Astrocyte of the cerebellum (primary cell): ENCODE measurements around the gene USP10.

ENCODE experiments used
- DNase-seq: peaks from one replicate; pipeline ENCODE4 v3.0.0-alpha.2; 2011; ENCODE audit warnings: low read depth
- H3K4me3 ChIP-seq: 2 replicates; pipeline ENCODE4 v1.5.1; 2011; ENCODE audit warnings: mild to moderate bottlenecking, low read depth, low read length, moderate library complexity
- in situ Hi-C: cut with HindIII; loops from 2 replicates; pipeline ENCODE4 v1.10.0; 2017; ENCODE audit warnings: low sequenced_read_pairs
- TF ChIP-seq, protein P1 (sequence below): IDR thresholded peaks from 2 replicates; pipeline ENCODE4 v1.5.1; 2012; ENCODE audit warnings: low read length, low read depth, moderate library complexity, mild to moderate bottlenecking; ENCODE audit errors: missing control alignments

The USP10 gene

DNA sequence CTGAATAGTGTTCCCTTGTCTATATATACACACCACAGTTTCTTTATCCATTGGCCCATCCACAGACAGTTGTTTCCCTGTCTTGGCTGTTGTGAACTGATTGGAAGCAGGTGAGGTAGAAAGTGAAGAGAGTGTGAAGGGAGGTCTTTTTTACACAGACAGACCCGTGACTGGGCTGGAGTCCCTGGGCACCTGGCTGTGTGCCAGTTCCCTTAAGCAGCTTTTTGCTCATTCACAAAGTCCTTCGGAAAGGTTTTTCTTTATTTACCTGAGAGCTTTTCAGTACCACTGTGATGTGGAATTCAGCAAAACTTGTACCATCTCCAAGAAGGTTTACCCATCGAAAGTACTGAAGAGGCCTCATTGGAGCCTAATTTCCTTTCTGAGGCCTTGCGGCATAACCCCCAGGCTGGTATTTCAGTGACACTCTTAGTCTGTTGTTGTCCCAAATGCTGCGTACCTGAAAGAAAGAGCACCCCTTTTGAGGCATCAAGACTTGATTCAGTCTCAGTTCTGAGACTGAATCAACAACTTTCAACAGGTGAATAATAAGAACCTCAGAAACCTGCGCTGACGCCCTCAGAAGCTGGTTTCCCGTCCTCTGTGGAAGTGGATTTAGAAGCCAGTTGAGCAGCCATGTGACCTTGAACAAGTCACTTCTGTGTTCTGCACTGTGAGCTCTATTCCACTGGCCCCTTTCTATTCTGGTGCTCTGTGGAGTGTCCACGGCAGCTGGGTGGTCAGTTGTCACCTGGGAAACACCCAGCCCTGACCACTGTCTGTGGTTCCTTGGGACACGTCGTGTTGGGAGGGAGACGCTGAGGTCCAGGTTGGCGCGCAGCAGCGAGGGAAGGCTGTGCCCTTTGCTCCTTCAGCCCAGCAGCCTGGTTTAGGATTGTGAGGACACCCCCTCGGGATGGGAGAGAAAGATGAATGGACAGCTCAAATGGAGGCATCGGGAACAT is 66.1 kb downstream of the USP10 start:
- H3K4me3 ChIP-seq, result no peak overlapping the region
- in situ Hi-C loops, result no loop called here
- no peak for DNase-seq
- TF ChIP-seq, protein P1, sequence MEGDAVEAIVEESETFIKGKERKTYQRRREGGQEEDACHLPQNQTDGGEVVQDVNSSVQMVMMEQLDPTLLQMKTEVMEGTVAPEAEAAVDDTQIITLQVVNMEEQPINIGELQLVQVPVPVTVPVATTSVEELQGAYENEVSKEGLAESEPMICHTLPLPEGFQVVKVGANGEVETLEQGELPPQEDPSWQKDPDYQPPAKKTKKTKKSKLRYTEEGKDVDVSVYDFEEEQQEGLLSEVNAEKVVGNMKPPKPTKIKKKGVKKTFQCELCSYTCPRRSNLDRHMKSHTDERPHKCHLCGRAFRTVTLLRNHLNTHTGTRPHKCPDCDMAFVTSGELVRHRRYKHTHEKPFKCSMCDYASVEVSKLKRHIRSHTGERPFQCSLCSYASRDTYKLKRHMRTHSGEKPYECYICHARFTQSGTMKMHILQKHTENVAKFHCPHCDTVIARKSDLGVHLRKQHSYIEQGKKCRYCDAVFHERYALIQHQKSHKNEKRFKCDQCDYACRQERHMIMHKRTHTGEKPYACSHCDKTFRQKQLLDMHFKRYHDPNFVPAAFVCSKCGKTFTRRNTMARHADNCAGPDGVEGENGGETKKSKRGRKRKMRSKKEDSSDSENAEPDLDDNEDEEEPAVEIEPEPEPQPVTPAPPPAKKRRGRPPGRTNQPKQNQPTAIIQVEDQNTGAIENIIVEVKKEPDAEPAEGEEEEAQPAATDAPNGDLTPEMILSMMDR, result no peak

DNA sequence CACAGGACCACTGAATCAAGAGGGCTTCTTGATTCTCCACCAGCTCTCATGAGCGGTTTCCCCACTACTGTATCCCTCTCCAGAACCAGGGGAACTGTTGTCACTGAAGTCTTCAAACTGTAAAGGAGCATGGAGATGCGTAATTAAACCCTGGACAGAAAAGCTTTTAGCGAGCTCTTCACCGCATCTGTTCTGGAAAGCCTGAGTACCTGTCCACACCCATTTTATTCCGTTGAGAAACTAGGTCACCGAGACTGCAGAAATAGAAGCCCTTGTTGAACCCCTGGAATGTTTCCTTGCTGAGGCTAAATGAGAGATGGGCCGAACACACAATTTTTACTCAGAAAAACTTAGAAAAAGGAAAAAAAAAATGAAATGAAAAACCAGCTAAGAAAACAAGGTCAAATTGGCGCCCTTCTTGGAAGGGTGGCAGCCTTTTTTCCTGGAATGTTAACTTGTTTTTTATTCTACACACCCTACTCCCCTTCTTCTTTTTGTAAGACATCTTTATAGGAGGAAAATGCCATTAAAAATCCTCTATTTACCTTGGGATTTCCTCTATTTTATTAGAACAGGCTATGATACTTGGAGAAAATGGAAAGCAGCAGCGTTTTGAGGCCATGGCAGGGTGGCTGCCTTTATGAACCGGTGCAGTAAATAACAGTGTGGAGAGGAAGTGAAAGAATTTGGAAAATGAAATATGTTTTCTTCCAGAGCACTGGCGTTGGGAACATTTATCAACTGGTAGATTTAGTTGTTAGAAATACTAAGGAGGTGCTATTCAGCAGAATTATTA is 67.4 kb downstream of the USP10 start:
- no peak for DNase-seq
- in situ Hi-C loops, result no loop called here
- no peak overlapping the region for H3K4me3 ChIP-seq
- TF ChIP-seq, protein P1, result no peak

DNA sequence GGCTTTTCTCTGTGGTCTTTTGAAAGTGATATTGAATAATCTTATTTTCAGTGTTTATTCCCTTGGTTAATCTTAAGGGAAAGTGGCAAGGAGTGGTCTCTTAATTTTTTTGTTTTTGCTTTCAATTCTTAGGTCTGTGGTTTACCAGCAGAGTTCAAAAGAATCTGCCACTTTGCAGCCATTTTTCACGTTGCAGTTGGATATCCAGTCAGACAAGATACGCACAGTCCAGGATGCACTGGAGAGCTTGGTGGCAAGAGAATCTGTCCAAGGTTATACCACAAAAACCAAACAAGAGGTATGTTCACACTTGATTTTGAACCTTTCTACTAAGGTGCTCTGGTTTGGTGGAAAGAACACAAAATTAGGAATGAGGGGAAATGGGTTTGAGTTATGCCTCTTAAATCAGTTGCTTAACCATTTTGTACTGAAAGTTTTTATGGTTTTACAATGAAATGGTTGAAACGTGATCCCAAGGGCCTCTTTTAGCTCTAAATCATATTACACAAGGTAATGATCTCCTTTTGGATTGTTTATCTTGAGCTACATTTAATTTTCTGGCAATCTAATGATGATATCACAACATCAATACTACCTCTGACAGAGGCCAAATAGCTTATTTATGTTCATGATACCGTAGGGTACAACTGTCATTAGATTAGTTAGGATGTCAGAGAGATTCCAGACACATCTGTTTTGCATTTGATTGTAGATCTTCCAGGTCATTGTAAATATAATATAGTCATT is 68.4 kb downstream of the USP10 start:
- DNase-seq, result no peak
- H3K4me3 ChIP-seq, result no peak overlapping the region
- TF ChIP-seq, protein P1, result no peak
- in situ Hi-C loops, result no loop called here

DNA sequence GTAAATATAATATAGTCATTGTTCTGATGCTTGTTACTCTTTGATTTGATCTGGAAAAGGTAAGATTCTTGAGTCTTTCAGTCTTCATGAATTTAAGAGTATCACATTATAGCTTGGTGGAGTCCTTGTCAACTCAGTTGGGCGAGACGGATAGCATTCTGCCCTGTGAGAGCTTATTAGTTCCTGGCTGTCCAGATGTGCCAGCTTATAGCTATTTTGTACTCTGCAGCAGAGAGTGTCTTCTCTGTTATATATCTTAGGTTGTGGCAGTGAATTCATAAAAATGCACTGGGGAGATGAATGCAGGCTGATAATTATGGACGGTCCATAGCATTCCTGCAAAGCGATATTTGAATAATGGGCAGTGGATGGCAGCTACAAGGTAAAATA is 69.0 kb downstream of the USP10 start:
- TF ChIP-seq, protein P1, result no peak
- DNase-seq, result no peak
- no peak overlapping the region for H3K4me3 ChIP-seq
- in situ Hi-C loops, result no loop called here

DNA sequence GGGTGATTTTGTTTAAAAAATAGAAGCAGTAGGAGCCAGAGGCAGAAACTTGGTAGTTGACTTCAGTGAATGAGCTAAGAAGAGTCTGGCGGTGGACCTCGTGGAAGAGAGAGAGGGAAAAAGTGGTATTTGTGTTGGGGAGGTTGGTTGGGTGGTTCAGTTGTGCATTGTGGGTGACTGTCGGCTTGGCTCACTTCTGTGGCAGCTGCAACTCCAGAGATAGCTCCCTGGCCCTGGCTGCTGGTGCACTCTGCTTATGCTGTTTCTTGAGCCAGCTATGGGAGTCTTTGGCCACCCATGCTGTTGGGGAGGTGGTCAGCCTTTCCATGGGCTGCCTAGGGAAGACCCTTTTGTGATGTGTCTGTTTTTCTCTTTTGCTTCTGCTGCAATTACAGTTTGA is 69.6 kb downstream of the USP10 start:
- TF ChIP-seq, protein P1, result no peak
- in situ Hi-C loops, result no loop called here
- DNase-seq, result no peak
- H3K4me3 ChIP-seq, result no peak overlapping the region

GRCh38 chr16:84773312-84773711 is 73.5 kb downstream of the USP10 start:
- in situ Hi-C loops, result no loop called here
- DNase-seq, result no peak
- H3K4me3 ChIP-seq, result no peak overlapping the region
- TF ChIP-seq, protein P1, result no peak
